GM11168 (cell line): ENCODE data around the gene TMEM273.

Experiments
- in situ Hi-C: fragments of 300-500 bp; cut with MboI; formaldehyde crosslinking; loops from one replicate; pipeline ENCODE4 v1.12.0; 2022; ENCODE audit warnings: low sequenced_read_pairs; ENCODE audit not compliant: unreplicated experiment

The TMEM273 gene

GRCh38 chr10:49150426-49150825, 37.8 kb downstream of the TMEM273 start:
- in situ Hi-C loops, result no loop called here

GRCh38 chr10:49149881-49150280, 38.3 kb downstream of the TMEM273 start:
- in situ Hi-C loops, result no loop called here

GRCh38 chr10:49144058-49144720, 44.0 kb downstream of the TMEM273 start:
- in situ Hi-C loops, result no loop called here

- in situ Hi-C loops, result no loop called here
These were observed 44.9 kb downstream of the TMEM273 start for GRCh38 chr10:49143249-49143648.

- in situ Hi-C loops, result no loop called here
These were observed 46.5 kb downstream of the TMEM273 start for GRCh38 chr10:49141541-49142332.

GRCh38 chr10:49140304-49141177, 47.6 kb downstream of the TMEM273 start:
- in situ Hi-C loops, result no loop called here

- in situ Hi-C loops, result no loop called here
These were observed 48.4 kb downstream of the TMEM273 start for GRCh38 chr10:49139846-49140195.

- in situ Hi-C loops, result no loop called here
These were observed 49.0 kb downstream of the TMEM273 start for GRCh38 chr10:49139028-49139845.

GRCh38 chr10:49138361-49138891, 49.8 kb downstream of the TMEM273 start:
- in situ Hi-C loops, result no loop called here

GRCh38 chr10:49136525-49136924, 51.7 kb downstream of the TMEM273 start:
- in situ Hi-C loops, result no loop called here

GRCh38 chr10:49135575-49136313, 52.4 kb downstream of the TMEM273 start:
- in situ Hi-C loops, result no loop called here

GRCh38 chr10:49134327-49134726, 53.9 kb downstream of the TMEM273 start:
- in situ Hi-C loops, result no loop called here

- in situ Hi-C loops, result no loop called here
These were observed 54.4 kb downstream of the TMEM273 start, which contains the start of gene FAM170B for GRCh38 chr10:49133706-49134248. FAM170B (minus strand) TSS chr10:49134021; CDS start chr10:49133918, 103 bp downstream.

GRCh38 chr10:49132362-49132737, 55.8 kb downstream of the TMEM273 start:
- in situ Hi-C loops, result no loop called here

- in situ Hi-C loops, result no loop called here
These were observed 56.5 kb downstream of the TMEM273 start for GRCh38 chr10:49131507-49132361.

- in situ Hi-C loops, result no loop called here
These were observed 58.8 kb downstream of the TMEM273 start for GRCh38 chr10:49129376-49129775.

- in situ Hi-C loops, result no loop called here
These were observed 59.3 kb downstream of the TMEM273 start for GRCh38 chr10:49128854-49129253.
